Vagina (tissue), 2 donors: ENCODE data around the gene CNTD1. TPM values are rescaled to one million over a fixed set of nuclear protein-coding genes. Genes with fewer than 3 reads are reported as not detected.

Experiments
- DNase-seq, 2 donors: peaks; one replicate each; pipeline ENCODE4 v3.0.0-alpha.2; 2017; ENCODE audit errors: extremely low spot score in 2 of 2
- H3K27ac ChIP-seq: fragments of 200-600 bp; sonication (generic); one replicate; pipeline ENCODE4 v1.5.1; 2019
- H3K27me3 ChIP-seq: fragments of 200-600 bp; sonication (generic); one replicate; pipeline ENCODE4 v1.5.1; 2019
- H3K36me3 ChIP-seq, 2 donors: fragments of 200-600 bp; sonication (generic); one replicate each; pipeline ENCODE4 v1.5.1; 2017 to 2019
- H3K4me1 ChIP-seq: fragments of 200-600 bp; sonication (generic); one replicate; pipeline ENCODE4 v1.5.1; 2019
- H3K4me3 ChIP-seq, 2 donors: fragments of 200-600 bp; sonication (generic); 1 replicate in 1 of 2; 2 replicates in 1 of 2; pipeline ENCODE4 v1.5.1; 2016 to 2019
- H3K9me3 ChIP-seq: fragments of 200-600 bp; sonication (generic); one replicate; pipeline ENCODE4 v1.5.1; 2019
- CTCF ChIP-seq, 3 experiments: fragments of 450-650 bp in 2 of 3; fragments of 200-600 bp in 1 of 3; sonication (generic) in 1 of 3; IDR thresholded peaks; one replicate each; pipeline ENCODE4 v1.5.1; 2017 to 2019; ENCODE audit warnings: antibody characterized with exemption in 3 of 3, mild to moderate bottlenecking in 2 of 3, moderate library complexity in 2 of 3
- POLR2A ChIP-seq, 2 donors: fragments of 450-650 bp; IDR thresholded peaks; one replicate each; pipeline ENCODE4 v1.6.1; 2017; ENCODE audit warnings: antibody characterized with exemption in 2 of 2, mild to moderate bottlenecking in 2 of 2, moderate library complexity in 2 of 2
- POLR2AphosphoS5 ChIP-seq, 2 donors: sonication (generic); formaldehyde crosslinking; IDR thresholded peaks; one replicate each; pipeline ENCODE4 v1.9.0; 2017; ENCODE audit warnings: antibody characterized with exemption in 2 of 2, mild to moderate bottlenecking in 2 of 2, low read depth in 1 of 2; ENCODE audit not compliant: insufficient read depth in 1 of 2
- intact Hi-C: fragments of 100-400 bp; cut with DNase I; formaldehyde crosslinking; loops from one replicate; pipeline ENCODE4 v1.15.1; 2023
- total RNA-seq: library from RNA; depleted of rRNA; stranded (reverse); fragments of >200 nt; gene quantifications from one replicate; pipeline ENCODE4 v1.2.3, GENCODE V29; 2016

Gene CNTD1
- total RNA-seq, 1 donor from 2014 or later: not detected

- Histone ChIP-seq H3K36me3 (peaks cover 0 to 22% of the 10 kb centered on the region in 2 donors), H3K4me1 (no peaks in the 10 kb centered on the region), H3K27ac (no peak overlapping the region), H3K4me3 (no peak overlapping the region), H3K9me3 (no peaks in the 10 kb centered on the region), H3K27me3 (no peaks in the 10 kb centered on the region)
- TF ChIP-seq POLR2A (IDR thresholded peaks at IDR 0.05) (no peak), CTCF (IDR thresholded peaks at IDR 0.05) (no peak), POLR2AphosphoS5 (IDR thresholded peaks at IDR 0.05; ENCODE audit: insufficient read depth in 1 of 2, low read depth in 1 of 2) (no peak)
- no peak for DNase-seq
- intact Hi-C loops: no loop called here
Observed at GRCh38 chr17:42806249-42806648, 7.6 kb downstream of the CNTD1 start.

- intact Hi-C loops: no loop called here
- Histone ChIP-seq H3K27me3 (no peaks in the 10 kb centered on the region), H3K36me3 (peaks cover 0 to 41% of the 10 kb centered on the region in 2 donors), H3K4me1 (no peaks in the 10 kb centered on the region), H3K9me3 (no peaks in the 10 kb centered on the region), H3K4me3 (no peak overlapping the region), H3K27ac (no peak overlapping the region)
- DNase-seq: no peak
- TF ChIP-seq POLR2A (IDR thresholded peaks at IDR 0.05) (no peak), CTCF (IDR thresholded peaks at IDR 0.05) (no peak), POLR2AphosphoS5 (IDR thresholded peaks at IDR 0.05; ENCODE audit: insufficient read depth in 1 of 2, low read depth in 1 of 2) (no peak)
Observed at GRCh38 chr17:42809250-42809649, 10.6 kb downstream of the CNTD1 start.

- no peaks in the 10 kb centered on the region for H3K9me3 ChIP-seq
- H3K4me1 ChIP-seq: no peaks in the 10 kb centered on the region
- no peak for DNase-seq
- H3K27ac ChIP-seq: no peak overlapping the region
- H3K27me3 ChIP-seq: no peaks in the 10 kb centered on the region
- H3K4me3 ChIP-seq: no peak overlapping the region
- TF ChIP-seq CTCF (IDR thresholded peaks at IDR 0.05) (no peak), POLR2AphosphoS5 (IDR thresholded peaks at IDR 0.05; ENCODE audit: insufficient read depth in 1 of 2, low read depth in 1 of 2) (no peak), POLR2A (IDR thresholded peaks at IDR 0.05) (no peak)
- intact Hi-C loops: loop anchor here (10.0 kb wide), 1 partner anchor 110 kb away; no protein-coding TSS in a partner anchor
- H3K36me3 ChIP-seq: peaks cover 0 to 83% of the 10 kb centered on the region in 2 donors
Observed at GRCh38 chr17:42814633-42815399, 16.2 kb downstream of the CNTD1 start.

- no peak for DNase-seq
- H3K4me3 ChIP-seq: no peak overlapping the region
- no peaks in the 10 kb centered on the region for H3K27me3 ChIP-seq
- H3K27ac ChIP-seq: no peak overlapping the region
- TF ChIP-seq POLR2AphosphoS5 (IDR thresholded peaks at IDR 0.05; ENCODE audit: insufficient read depth in 1 of 2, low read depth in 1 of 2) (no peak), POLR2A (IDR thresholded peaks at IDR 0.05) (no peak), CTCF (IDR thresholded peaks at IDR 0.05) (no peak)
- H3K9me3 ChIP-seq: no peaks in the 10 kb centered on the region
- intact Hi-C loops: loop anchor here (10.0 kb wide), 1 partner anchor 113 kb away; no protein-coding TSS in a partner anchor
- H3K4me1 ChIP-seq: peaks cover 9% of the 10 kb centered on the region
- H3K36me3 ChIP-seq: peaks cover 0 to 73% of the 10 kb centered on the region in 2 donors
Observed at GRCh38 chr17:42817866-42818265, 19.2 kb downstream of the CNTD1 start.

- intact Hi-C loops: loop anchor here (10.0 kb wide), 1 partner anchor 114 kb away; no protein-coding TSS in a partner anchor
- TF ChIP-seq POLR2A (IDR thresholded peaks at IDR 0.05) (no peak), POLR2AphosphoS5 (IDR thresholded peaks at IDR 0.05; ENCODE audit: insufficient read depth in 1 of 2, low read depth in 1 of 2) (no peak), CTCF (IDR thresholded peaks at IDR 0.05) (no peak)
- Histone ChIP-seq H3K27me3 (no peaks in the 10 kb centered on the region), H3K27ac (no peak overlapping the region), H3K4me3 (no peak overlapping the region), H3K4me1 (peaks cover 14% of the 10 kb centered on the region), H3K9me3 (no peaks in the 10 kb centered on the region), H3K36me3 (peaks cover 0 to 67% of the 10 kb centered on the region in 2 donors)
- DNase-seq: no peak
Observed at GRCh38 chr17:42818379-42818778, 19.7 kb downstream of the CNTD1 start.
